GM13976 (cell line): ENCODE measurements around the gene PRKCQ.
"Not testable (repeated sequence)": the region's sequence is repeated elsewhere in the genome, so short reads cannot be mapped to it uniquely, and the experiment has no call there.

Experiments used
- DNase-seq: peaks from one replicate; pipeline ENCODE4 v3.0.0; 2012; ENCODE audit warnings: low spot score
- CTCF ChIP-seq: IDR thresholded peaks from 2 replicates; pipeline ENCODE4 v1.5.1; 2012; ENCODE audit warnings: borderline replicate concordance, mild to moderate bottlenecking; ENCODE audit not compliant: insufficient read depth; ENCODE audit errors: extremely low read depth, missing control alignments, control extremely low read depth
- in situ Hi-C: fragments of 300-500 bp; cut with MboI; formaldehyde crosslinking; loops from one replicate; pipeline ENCODE4 v1.12.0; 2022; ENCODE audit warnings: low sequenced_read_pairs, mixed read lengths, inconsistent platforms; ENCODE audit not compliant: unreplicated experiment

Gene PRKCQ

GRCh38 chr10:6482737-6483357, 97.2 kb downstream of the PRKCQ start:
- in situ Hi-C loops, result no loop called here
- no peak for DNase-seq
- no peak for TF ChIP-seq CTCF

- in situ Hi-C loops, result no loop called here
- DNase-seq, result no peak
- TF ChIP-seq CTCF, result no peak
These were observed 101.4 kb downstream of the PRKCQ start for GRCh38 chr10:6478722-6479121.

GRCh38 chr10:6476989-6477388, 103.1 kb downstream of the PRKCQ start:
- in situ Hi-C loops, result no loop called here
- DNase-seq, result no peak
- no peak for TF ChIP-seq CTCF

- no peak for DNase-seq
- in situ Hi-C loops, result no loop called here
- no peak for TF ChIP-seq CTCF
These were observed 105.2 kb downstream of the PRKCQ start for GRCh38 chr10:6474871-6475270.

- no peak for TF ChIP-seq CTCF
- peak; percentile 61 for DNase-seq
- in situ Hi-C loops, result no loop called here
These were observed 106.1 kb downstream of the PRKCQ start for GRCh38 chr10:6473901-6474370.

- no peak for TF ChIP-seq CTCF
- in situ Hi-C loops, result no loop called here
- DNase-seq, result peak; percentile 43
These were observed 106.6 kb downstream of the PRKCQ start for GRCh38 chr10:6473430-6473829.

- DNase-seq, in situ Hi-C loops: not testable (repeated sequence)
These were observed 107.4 kb downstream of the PRKCQ start for GRCh38 chr10:6472710-6473005.
